GM12801 (cell line): ENCODE data around the gene SCAMP5.

Experiments used
- CTCF ChIP-seq: IDR thresholded peaks from one replicate; pipeline ENCODE4 v1.5.1; 2011; ENCODE audit warnings: control low read depth; ENCODE audit not compliant: insufficient read length; ENCODE audit errors: extremely low read depth

The SCAMP5 gene

GRCh38 chr15:75038231-75038630 lies 42.9 kb downstream of the SCAMP5 start:
- no peak for TF ChIP-seq CTCF

DNA sequence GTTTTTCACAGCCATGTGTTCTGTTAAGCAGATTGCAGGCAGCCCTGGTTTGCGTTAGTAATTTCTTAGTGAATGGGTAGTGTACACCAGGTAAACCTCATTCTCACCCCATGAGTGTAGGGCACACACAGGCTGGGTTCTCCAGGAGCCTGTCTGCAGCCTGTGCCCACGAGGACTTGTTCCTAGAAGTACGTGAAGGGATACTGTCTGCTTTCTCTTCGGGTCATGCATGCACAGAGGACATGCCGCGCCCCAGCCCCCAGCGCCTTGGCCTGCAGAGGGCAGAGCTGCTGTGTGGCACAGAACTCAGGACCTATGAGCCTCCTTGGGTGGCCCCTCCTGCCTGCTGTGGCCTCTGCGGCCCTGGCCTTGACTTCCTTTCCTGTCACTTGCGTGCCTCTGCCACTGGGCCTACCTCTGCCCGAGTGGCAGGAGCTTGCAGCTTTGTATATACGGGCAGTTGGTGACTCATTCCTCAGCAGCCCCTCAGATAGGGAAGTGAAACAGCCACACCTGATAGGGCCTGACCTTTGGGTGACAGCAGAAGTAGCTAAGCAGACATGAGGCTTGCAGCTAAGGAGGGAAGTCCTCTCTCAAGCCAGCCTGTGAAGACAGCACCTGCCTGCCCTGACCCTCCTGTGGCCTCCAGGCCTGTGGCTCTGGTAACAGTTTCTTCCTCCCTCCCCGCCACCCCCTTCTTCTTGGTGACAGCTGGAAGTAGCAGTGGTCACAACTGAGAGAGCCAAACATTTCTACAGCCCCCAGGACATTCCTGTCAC lies 47.6 kb downstream of the SCAMP5 start:
- no peak for TF ChIP-seq CTCF

DNA sequence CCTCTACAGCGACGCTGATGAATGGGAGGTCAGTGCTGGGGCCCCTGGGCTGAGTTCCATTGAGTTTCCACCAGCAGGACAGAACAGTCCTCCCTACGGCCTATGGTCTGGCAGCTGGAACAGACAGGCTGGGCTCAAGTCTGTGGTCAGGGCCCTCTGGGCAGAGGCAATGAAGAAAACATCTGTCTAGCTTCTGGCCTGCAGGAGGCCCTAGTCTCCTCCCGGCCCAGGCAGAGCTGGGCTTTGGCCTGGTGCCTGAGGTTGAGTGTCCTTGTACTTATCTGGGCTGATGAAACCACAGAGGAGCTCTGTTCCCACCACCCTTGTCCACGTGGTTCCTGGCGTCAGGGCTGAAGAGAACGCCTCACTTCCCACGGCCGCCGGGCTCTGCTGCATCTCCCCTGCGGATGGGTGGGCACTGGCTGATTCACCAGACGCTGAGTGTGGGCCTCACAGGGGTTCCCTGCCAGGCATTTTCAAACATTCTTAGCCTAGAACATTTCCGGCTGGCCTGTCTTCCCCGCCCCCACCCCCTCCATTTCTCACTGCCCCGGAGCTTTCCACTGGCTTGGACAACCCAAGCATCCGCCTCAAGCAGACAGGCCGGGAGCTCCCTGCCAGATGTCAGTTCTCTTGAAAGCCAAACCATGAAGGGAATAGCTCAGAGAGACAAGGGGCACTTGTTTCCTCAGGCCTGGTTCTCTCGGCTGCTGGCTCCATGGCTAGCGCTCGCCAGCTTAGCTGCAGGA lies 48.3 kb downstream of the SCAMP5 start:
- no peak for TF ChIP-seq CTCF

GRCh38 chr15:75044258-75044878 lies 49.0 kb downstream of the SCAMP5 start:
- TF ChIP-seq CTCF: no peak

DNA sequence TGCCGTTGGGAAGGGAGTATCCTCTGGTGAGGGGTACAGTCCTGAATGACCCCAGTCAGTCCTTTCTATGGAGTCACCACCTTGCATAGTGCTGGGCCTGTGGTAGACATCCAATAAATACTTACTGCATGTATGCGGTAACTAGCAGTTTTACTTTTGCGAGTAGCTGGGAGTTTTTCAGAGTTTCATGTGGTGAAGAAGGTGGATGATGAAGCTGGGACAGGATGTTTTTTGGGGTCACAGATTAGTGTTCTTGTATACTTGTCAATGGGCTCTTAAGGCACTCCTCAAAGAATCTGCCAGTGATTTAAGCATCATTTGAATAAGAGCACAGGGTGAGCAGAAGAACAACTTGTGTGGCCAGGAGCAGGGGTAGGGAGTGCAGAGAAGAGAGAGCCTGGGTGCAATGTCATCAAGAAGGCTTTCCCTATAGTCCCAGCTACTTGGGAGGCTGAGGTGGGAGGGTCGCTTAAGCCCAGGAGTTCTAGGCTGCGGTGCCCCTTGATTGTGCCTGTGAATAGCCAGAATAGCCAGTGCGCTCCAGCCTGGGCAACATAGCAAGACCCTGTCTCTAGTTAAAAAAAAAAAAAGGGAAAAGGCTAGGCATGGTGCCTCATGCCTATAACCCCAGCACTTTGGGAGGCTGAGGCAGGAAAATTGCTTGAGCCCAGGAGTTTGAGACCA lies 50.1 kb downstream of the SCAMP5 start:
- TF ChIP-seq CTCF: no peak

DNA sequence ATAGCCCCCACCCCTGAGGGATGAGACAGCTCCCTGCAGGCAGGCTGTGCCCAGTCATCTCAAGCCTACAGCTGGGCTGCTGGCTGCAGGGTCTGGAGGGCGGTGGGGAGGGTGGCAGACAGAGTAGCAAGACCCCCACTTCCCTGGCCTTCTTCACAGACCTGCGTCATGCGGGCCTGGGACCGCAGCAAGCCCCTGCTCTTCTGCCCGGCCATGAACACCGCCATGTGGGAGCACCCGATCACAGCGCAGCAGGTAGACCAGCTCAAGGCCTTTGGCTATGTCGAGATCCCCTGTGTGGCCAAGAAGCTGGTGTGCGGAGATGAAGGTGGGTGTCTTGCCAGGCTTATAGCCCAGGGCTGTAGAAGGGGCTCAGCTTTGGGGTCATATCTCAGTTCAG lies 53.0 kb downstream of the SCAMP5 start:
- TF ChIP-seq CTCF: no peak

DNA sequence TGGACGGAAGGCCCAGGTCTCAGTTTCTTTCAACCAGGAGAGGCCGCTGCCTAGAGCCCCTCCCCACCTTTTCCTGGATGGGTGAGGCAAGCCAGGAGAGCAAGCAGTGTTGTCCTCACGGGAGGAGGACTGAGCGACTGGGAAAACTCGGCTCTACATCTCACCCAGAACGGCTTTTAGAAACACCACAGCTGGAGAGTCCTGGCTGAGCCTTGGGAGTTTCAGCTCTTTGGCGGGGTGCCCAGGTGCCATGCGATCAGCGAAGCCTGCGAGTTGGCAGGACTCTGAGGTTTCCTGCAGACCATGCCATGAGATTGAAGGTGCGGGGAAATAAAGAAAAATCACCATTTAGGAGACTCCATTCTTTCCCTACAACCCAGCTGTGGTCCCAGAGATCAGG lies 54.0 kb downstream of the SCAMP5 start:
- TF ChIP-seq CTCF: no peak
